DND-41 (cell line): ENCODE results near the gene SVIL.

Experiments used
- EZH2 ChIP-seq: IDR thresholded peaks from 3 replicates; pipeline ENCODE4 v1.6.1; 2012; ENCODE audit warnings: borderline replicate concordance, low read depth, mild to moderate bottlenecking, moderate library complexity, low read length, inconsistent platforms; ENCODE audit not compliant: severe bottlenecking
- TF ChIP-seq, protein P1 (sequence below): IDR thresholded peaks from 2 replicates; pipeline ENCODE4 v1.5.1; 2012; ENCODE audit warnings: borderline replicate concordance, low read length, moderate library complexity, mild to moderate bottlenecking; ENCODE audit not compliant: poor library complexity, severe bottlenecking; ENCODE audit errors: extremely low read depth

DNA sequence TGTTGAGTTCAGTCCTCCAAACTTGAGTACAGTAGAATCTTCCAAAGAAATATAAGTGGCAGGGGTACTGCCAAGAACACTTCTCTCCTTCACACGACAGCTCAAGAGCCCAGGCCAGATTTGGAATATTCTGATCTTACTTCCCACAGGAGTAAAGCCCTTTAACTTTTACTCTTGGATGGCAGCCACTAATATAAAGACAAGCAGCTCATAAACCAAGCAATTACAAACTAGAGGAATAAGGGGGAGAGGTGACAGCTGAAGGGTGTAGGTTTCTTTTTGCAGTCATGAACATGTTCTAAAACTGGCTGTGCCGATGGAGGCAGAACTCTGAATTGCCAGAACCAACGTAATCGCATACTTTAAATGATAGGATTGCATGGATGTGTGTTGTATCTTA is 74.8 kb downstream of the SVIL start:
- TF ChIP-seq, protein P1, sequence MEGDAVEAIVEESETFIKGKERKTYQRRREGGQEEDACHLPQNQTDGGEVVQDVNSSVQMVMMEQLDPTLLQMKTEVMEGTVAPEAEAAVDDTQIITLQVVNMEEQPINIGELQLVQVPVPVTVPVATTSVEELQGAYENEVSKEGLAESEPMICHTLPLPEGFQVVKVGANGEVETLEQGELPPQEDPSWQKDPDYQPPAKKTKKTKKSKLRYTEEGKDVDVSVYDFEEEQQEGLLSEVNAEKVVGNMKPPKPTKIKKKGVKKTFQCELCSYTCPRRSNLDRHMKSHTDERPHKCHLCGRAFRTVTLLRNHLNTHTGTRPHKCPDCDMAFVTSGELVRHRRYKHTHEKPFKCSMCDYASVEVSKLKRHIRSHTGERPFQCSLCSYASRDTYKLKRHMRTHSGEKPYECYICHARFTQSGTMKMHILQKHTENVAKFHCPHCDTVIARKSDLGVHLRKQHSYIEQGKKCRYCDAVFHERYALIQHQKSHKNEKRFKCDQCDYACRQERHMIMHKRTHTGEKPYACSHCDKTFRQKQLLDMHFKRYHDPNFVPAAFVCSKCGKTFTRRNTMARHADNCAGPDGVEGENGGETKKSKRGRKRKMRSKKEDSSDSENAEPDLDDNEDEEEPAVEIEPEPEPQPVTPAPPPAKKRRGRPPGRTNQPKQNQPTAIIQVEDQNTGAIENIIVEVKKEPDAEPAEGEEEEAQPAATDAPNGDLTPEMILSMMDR: no peak
- TF ChIP-seq EZH2: no peak
